Stimulated activated CD8-positive, alpha-beta memory T cell treated with anti-CD3 and anti-CD28 coated beads, Interleukin-4, amount 100 ng/mL, for 1 hour (primary cell): ENCODE results near the gene IL24.

Source experiments
- DNase-seq, 2 donors: peaks; one replicate each; pipeline ENCODE4 v3.0.0-alpha.2; 2020; ENCODE audit warnings: low read depth in 2 of 2, low spot score in 1 of 2

Gene IL24

GRCh38 chr1:206878456-206878855 is 18.8 kb upstream of the IL24 start:
- no peak for DNase-seq

GRCh38 chr1:206880314-206880713 is 16.9 kb upstream of the IL24 start:
- DNase-seq = no peak

GRCh38 chr1:206882555-206882954 is 14.7 kb upstream of the IL24 start:
- no peak for DNase-seq

- no peak for DNase-seq
These were observed 14.1 kb upstream of the IL24 start for GRCh38 chr1:206883160-206883559.

- no peak for DNase-seq
These were observed 13.4 kb upstream of the IL24 start for GRCh38 chr1:206883876-206884275.

GRCh38 chr1:206885341-206886060 is 11.7 kb upstream of the IL24 start:
- DNase-seq = no peak

- DNase-seq = no peak
These were observed 10.4 kb upstream of the IL24 start for GRCh38 chr1:206886831-206887230.

- no peak for DNase-seq
These were observed 9.5 kb upstream of the IL24 start for GRCh38 chr1:206887701-206888100.

- no peak for DNase-seq
These were observed 6.8 kb upstream of the IL24 start for GRCh38 chr1:206890125-206891060.

- no peak for DNase-seq
These were observed 5.8 kb upstream of the IL24 start for GRCh38 chr1:206891412-206891811.

- no peak for DNase-seq
These were observed 4.8 kb upstream of the IL24 start for GRCh38 chr1:206892351-206892984.

- DNase-seq = no peak
These were observed 3.9 kb upstream of the IL24 start for GRCh38 chr1:206893380-206893779.

GRCh38 chr1:206895325-206895724 is 1.9 kb upstream of the IL24 start:
- no peak for DNase-seq

GRCh38 chr1:206895837-206896242 is 1.4 kb upstream of the IL24 start:
- DNase-seq = no peak

- no peak for DNase-seq
These were observed 982 bp upstream of the IL24 start for GRCh38 chr1:206896261-206896660.

- DNase-seq = no peak
These were observed 1.1 kb downstream of the IL24 start for GRCh38 chr1:206898089-206898914.

- DNase-seq = no peak
These were observed 1.7 kb downstream of the IL24 start for GRCh38 chr1:206898915-206899431.

- DNase-seq = no peak
These were observed 2.5 kb downstream of the IL24 start for GRCh38 chr1:206899717-206900116.

GRCh38 chr1:206900149-206900548 is 2.9 kb downstream of the IL24 start:
- no peak for DNase-seq

GRCh38 chr1:206901944-206902343 is 4.7 kb downstream of the IL24 start:
- DNase-seq = no peak

GRCh38 chr1:206902702-206903101 is 5.5 kb downstream of the IL24 start:
- DNase-seq = no peak
